Measurements from ENCODE around the gene ADAM8. TPM values are rescaled to one million over a fixed set of nuclear protein-coding genes. Genes with fewer than 3 reads are reported as not detected.
A peak's percentile ranks its signal among the peaks of the same experiment; 100 is the strongest.

The ADAM8 gene
- total RNA-seq, 4 donors from 2014 or later: 2.7 to 11.3 (median 6.4) TPM

- WGBS, 2 donors: 87 to 89% methylated on average over 10 of the region's 10 CpGs
- Histone ChIP-seq H3K9me3 (no peaks in the 10 kb centered on the region), H3K27me3 (no peaks in the 10 kb centered on the region), H3K4me3 (no peak overlapping the region), H3K27ac (no peak overlapping the region), H3K36me3 (peaks cover 0 to 22% (median 0%) of the 10 kb centered on the region in 3 donors), H3K4me1 (peaks cover 0 to 44% (median 30%) of the 10 kb centered on the region in 4 donors)
- DNase-seq (ENCODE audit: low spot score in 2 of 2): no peak
- TF ChIP-seq POLR2A (IDR thresholded peaks at IDR 0.05) (no peak), CTCF (IDR thresholded peaks at IDR 0.05) (no peak), EP300 (IDR thresholded peaks at IDR 0.05) (no peak)
Observed at GRCh38 chr10:133263674-133264073, 13.0 kb downstream of the ADAM8 start.

- H3K4me3 ChIP-seq: no peak overlapping the region
- 81 to 85% methylated on average over 13 to 14 of the region's 14 CpGs for WGBS, 2 donors
Observed at GRCh38 chr10:133262696-133263095, 14.0 kb downstream of the ADAM8 start.

GRCh38 chr10:133261726-133262325, 14.8 kb downstream of the ADAM8 start:
- TF ChIP-seq CTCF (IDR thresholded peaks at IDR 0.05): no peak
- TF ChIP-seq POLR2A (IDR thresholded peaks at IDR 0.05): peak; percentile 14 to 42
- Histone ChIP-seq H3K27me3 (no peaks in the 10 kb centered on the region), H3K4me3 (peak overlapping the region; percentile 58 to 91 (median 82)), H3K27ac (peak overlapping the region; percentile 86 to 97 (median 94)), H3K36me3 (peaks cover 0 to 3% (median 0%) of the 10 kb centered on the region in 3 donors), H3K9me3 (no peaks in the 10 kb centered on the region), H3K4me1 (peaks cover 0 to 61% (median 42%) of the 10 kb centered on the region in 4 donors)
- 0 to 1% methylated on average over 9 to 13 of the region's 79 CpGs for WGBS, 2 donors
- DNase-seq (ENCODE audit: low spot score in 2 of 2): peak; percentile 77 to 88

More at GRCh38 chr10:133262696-133263095, 14.0 kb downstream of the ADAM8 start:
- H3K27me3 ChIP-seq: no peaks in the 10 kb centered on the region
- no peak for DNase-seq (ENCODE audit: low spot score in 2 of 2)
- peaks cover 0 to 12% (median 0%) of the 10 kb centered on the region in 3 donors for H3K36me3 ChIP-seq
- no peaks in the 10 kb centered on the region for H3K9me3 ChIP-seq
- peaks cover 0 to 53% (median 39%) of the 10 kb centered on the region in 4 donors for H3K4me1 ChIP-seq
- TF ChIP-seq EP300 (IDR thresholded peaks at IDR 0.05) (no peak), POLR2A (IDR thresholded peaks at IDR 0.05) (no peak), CTCF (IDR thresholded peaks at IDR 0.05) (no peak)
- no peak overlapping the region for H3K27ac ChIP-seq

GRCh38 chr10:133260895-133261725, 15.6 kb downstream of the ADAM8 start:
- no peaks in the 10 kb centered on the region for H3K36me3 ChIP-seq
- peak overlapping the region; percentile 86 to 97 (median 94) for H3K27ac ChIP-seq
- TF ChIP-seq CTCF (IDR thresholded peaks at IDR 0.05) (no peak), POLR2A (IDR thresholded peaks at IDR 0.05) (peak in 1 of 2 donors; percentile 5), EP300 (IDR thresholded peaks at IDR 0.05) (peak in 1 of 2 donors; percentile 42)
- no peak for DNase-seq (ENCODE audit: low spot score in 2 of 2)
- peaks cover 0 to 61% (median 42%) of the 10 kb centered on the region in 4 donors for H3K4me1 ChIP-seq
- no peaks in the 10 kb centered on the region for H3K27me3 ChIP-seq
- no peaks in the 10 kb centered on the region for H3K9me3 ChIP-seq
- WGBS, 2 donors: 39 to 46% methylated on average over 19 to 26 of the region's 50 CpGs
- H3K4me3 ChIP-seq: peak overlapping the region; percentile 58 to 91 (median 82)

- Histone ChIP-seq H3K27me3 (no peaks in the 10 kb centered on the region), H3K36me3 (no peaks in the 10 kb centered on the region), H3K4me1 (peaks cover 0 to 60% (median 42%) of the 10 kb centered on the region in 4 donors), H3K9me3 (no peaks in the 10 kb centered on the region), H3K27ac (peak overlapping the region; percentile 2 to 94 (median 72)), H3K4me3 (no peak overlapping the region)
- WGBS, 2 donors: 65 to 66% methylated on average over 11 to 12 of the region's 12 CpGs
- DNase-seq (ENCODE audit: low spot score in 2 of 2): no peak
- TF ChIP-seq POLR2A (IDR thresholded peaks at IDR 0.05) (peak in 1 of 2 donors; percentile 32), EP300 (IDR thresholded peaks at IDR 0.05) (no peak)
Observed at GRCh38 chr10:133259602-133259989, 17.1 kb downstream of the ADAM8 start.

All from tibial nerve (tissue), 4 donors.